GM19438 (cell line): ENCODE results near the gene EPHA2.

ENCODE experiments used
- ATAC-seq: cut with Tn5 transposase; IDR thresholded peaks from one replicate; pipeline ENCODE4 v1.9.1; 2021; ENCODE audit warnings: low read depth; ENCODE audit not compliant: unreplicated experiment

EPHA2 gene

GRCh38 chr1:16124377-16125087, 31.3 kb downstream of the EPHA2 start:
- ATAC-seq: no peak

- no peak for ATAC-seq
These were observed 33.0 kb downstream of the EPHA2 start for GRCh38 chr1:16122916-16123315.

- ATAC-seq: no peak
These were observed 33.5 kb downstream of the EPHA2 start for GRCh38 chr1:16122350-16122881.

- ATAC-seq: no peak
These were observed 34.9 kb downstream of the EPHA2 start for GRCh38 chr1:16120940-16121410.

- no peak for ATAC-seq
These were observed 35.5 kb downstream of the EPHA2 start for GRCh38 chr1:16120407-16120806.

- ATAC-seq: no peak
These were observed 35.9 kb downstream of the EPHA2 start for GRCh38 chr1:16119926-16120325.

- no peak for ATAC-seq
These were observed 36.4 kb downstream of the EPHA2 start for GRCh38 chr1:16119504-16119903.

- ATAC-seq: no peak
These were observed 37.2 kb downstream of the EPHA2 start for GRCh38 chr1:16118706-16119105.

- ATAC-seq: no peak
These were observed 37.9 kb downstream of the EPHA2 start for GRCh38 chr1:16117936-16118335.

- ATAC-seq: no peak
These were observed 38.5 kb downstream of the EPHA2 start for GRCh38 chr1:16117369-16117768.

GRCh38 chr1:16116625-16117024, 39.2 kb downstream of the EPHA2 start:
- no peak for ATAC-seq

GRCh38 chr1:16116002-16116401, 39.9 kb downstream of the EPHA2 start:
- no peak for ATAC-seq

- ATAC-seq: no peak
These were observed 40.3 kb downstream of the EPHA2 start for GRCh38 chr1:16115468-16115983.

GRCh38 chr1:16114527-16115467, 41.1 kb downstream of the EPHA2 start:
- ATAC-seq: no peak

GRCh38 chr1:16112596-16113555, 43.0 kb downstream of the EPHA2 start:
- ATAC-seq: no peak

GRCh38 chr1:16111771-16112595, 43.9 kb downstream of the EPHA2 start:
- ATAC-seq: no peak

- ATAC-seq: no peak
These were observed 45.0 kb downstream of the EPHA2 start for GRCh38 chr1:16110884-16111283.

- ATAC-seq: no peak
These were observed 45.4 kb downstream of the EPHA2 start for GRCh38 chr1:16110456-16110855.

GRCh38 chr1:16109571-16109970, 46.3 kb downstream of the EPHA2 start:
- no peak for ATAC-seq
